CD4-positive, alpha-beta T cell treated with Interleukin-4 for 1 hour (primary cell): ENCODE data around the gene RGS9BP.
A peak's percentile ranks its signal among the peaks of the same experiment; 100 is the strongest.
"Not testable (repeated sequence)": the region's sequence is repeated elsewhere in the genome, so short reads cannot be mapped to it uniquely, and the experiment has no call there.

Experiments
- DNase-seq, 2 donors: peaks; one replicate each; pipeline ENCODE4 v3.0.0-alpha.2; 2020 to 2022

The RGS9BP gene

GRCh38 chr19:32700129-32700528, 24.5 kb downstream of the RGS9BP start:
- not testable (repeated sequence) for DNase-seq

- DNase-seq = no peak
Observed at GRCh38 chr19:32702010-32702409, 26.4 kb downstream of the RGS9BP start.

GRCh38 chr19:32704006-32704405, 28.4 kb downstream of the RGS9BP start:
- not testable (repeated sequence) for DNase-seq

GRCh38 chr19:32708457-32708856, 32.8 kb downstream of the RGS9BP start:
- peak in 1 of 2 donors; percentile 9 for DNase-seq

GRCh38 chr19:32709032-32709431, 33.4 kb downstream of the RGS9BP start:
- DNase-seq = no peak

- no peak for DNase-seq
Observed at GRCh38 chr19:32711747-32712146, 36.1 kb downstream of the RGS9BP start.

- DNase-seq = not testable (repeated sequence)
Observed at GRCh38 chr19:32716203-32716602, 40.6 kb downstream of the RGS9BP start.

GRCh38 chr19:32717496-32717895, 41.8 kb downstream of the RGS9BP start:
- no peak for DNase-seq

- DNase-seq = no peak
Observed at GRCh38 chr19:32718286-32718685, 42.6 kb downstream of the RGS9BP start.

- DNase-seq = no peak
Observed at GRCh38 chr19:32719611-32720059, 44.0 kb downstream of the RGS9BP start, which contains the start of gene TDRD12. TSS of gene TDRD12 (plus strand) at chr19:32719767. CDS start at chr19:32720073, 306 bp downstream.

GRCh38 chr19:32720216-32720935, 44.7 kb downstream of the RGS9BP start:
- no peak for DNase-seq

GRCh38 chr19:32720936-32721250, 45.2 kb downstream of the RGS9BP start:
- DNase-seq = no peak
